Mesenchymal stem cell (in vitro differentiated cells and primary cell): ENCODE results near the gene ARF4.

Experiments used
- DNase-seq: peaks from one replicate; pipeline ENCODE4 v3.0.0-alpha.2; 2013
- H2AFZ ChIP-seq: one replicate; pipeline ENCODE4 v1.6.1; 2013; ENCODE audit warnings: low read depth, mild to moderate bottlenecking, control low read depth, inconsistent platforms, low read length, moderate library complexity
- H2AK5ac ChIP-seq: 2 replicates; pipeline ENCODE4 v1.6.1; 2013; ENCODE audit warnings: low read length, moderate library complexity, mild to moderate bottlenecking, inconsistent platforms; ENCODE audit not compliant: severe bottlenecking
- H2BK120ac ChIP-seq: one replicate; pipeline ENCODE4 v1.6.1; 2013; ENCODE audit warnings: low read depth, mild to moderate bottlenecking, inconsistent platforms, low read length, moderate library complexity
- H2BK12ac ChIP-seq, 2 experiments: one replicate each; pipeline ENCODE4 v1.6.1; 2013; ENCODE audit warnings: inconsistent platforms in 2 of 2, low read length in 2 of 2, mild to moderate bottlenecking in 2 of 2, moderate library complexity in 2 of 2, control low read depth in 1 of 2
- H2BK15ac ChIP-seq: one replicate; pipeline ENCODE4 v1.6.1; 2013; ENCODE audit warnings: mild to moderate bottlenecking, low read depth, inconsistent platforms; ENCODE audit not compliant: poor library complexity, severe bottlenecking
- H2BK5ac ChIP-seq: 2 replicates; pipeline ENCODE4 v1.6.1; 2013; ENCODE audit warnings: low read depth, mild to moderate bottlenecking, low read length, control low read depth, inconsistent platforms; ENCODE audit not compliant: poor library complexity, severe bottlenecking
- H3K14ac ChIP-seq, 2 experiments: one replicate each; pipeline ENCODE4 v1.6.1; 2013; ENCODE audit warnings: inconsistent platforms in 2 of 2, low read length in 2 of 2, control low read depth in 1 of 2, mild to moderate bottlenecking in 1 of 2, moderate library complexity in 1 of 2
- H3K18ac ChIP-seq, 2 experiments: one replicate each; pipeline ENCODE4 v1.6.1; 2013; ENCODE audit warnings: inconsistent platforms in 2 of 2, low read length in 2 of 2, control low read depth in 1 of 2, low read depth in 1 of 2, mild to moderate bottlenecking in 1 of 2
- H3K23ac ChIP-seq, 2 experiments: one replicate each; pipeline ENCODE4 v1.6.1; 2013; ENCODE audit warnings: inconsistent platforms in 2 of 2, low read length in 2 of 2, mild to moderate bottlenecking in 2 of 2, moderate library complexity in 2 of 2, control low read depth in 1 of 2
- H3K27ac ChIP-seq: 2 replicates; pipeline ENCODE4 v1.5.1; 2013; ENCODE audit warnings: mild to moderate bottlenecking, moderate library complexity, low read length, control low read depth, inconsistent platforms; ENCODE audit not compliant: poor library complexity, severe bottlenecking
- H3K27me3 ChIP-seq, 2 experiments: 2 replicates each; pipeline versions ENCODE4 v1.6.1 to v1.7.0; 2013; ENCODE audit warnings: low read length in 2 of 2, mild to moderate bottlenecking in 2 of 2, moderate library complexity in 2 of 2, control low read depth in 1 of 2, inconsistent platforms in 1 of 2; ENCODE audit not compliant: control insufficient read depth in 1 of 2, insufficient read depth in 1 of 2
- H3K36me3 ChIP-seq, 2 experiments: 2 replicates each; pipeline versions ENCODE4 v1.6.1 to v1.7.0; 2013; ENCODE audit warnings: low read length in 2 of 2, control low read depth in 1 of 2, inconsistent platforms in 1 of 2, low read depth in 1 of 2, mild to moderate bottlenecking in 1 of 2; ENCODE audit not compliant: insufficient read depth in 2 of 2, control insufficient read depth in 1 of 2
- H3K4ac ChIP-seq, 2 experiments: one replicate each; pipeline ENCODE4 v1.6.1; 2013; ENCODE audit warnings: inconsistent platforms in 2 of 2, low read length in 2 of 2, mild to moderate bottlenecking in 2 of 2, moderate library complexity in 2 of 2, control low read depth in 1 of 2, low read depth in 1 of 2
- H3K4me1 ChIP-seq: 2 replicates; pipeline ENCODE4 v1.6.1; 2013; ENCODE audit warnings: low read depth, low read length, control low read depth; ENCODE audit not compliant: control insufficient read depth, insufficient read depth
- H3K4me2 ChIP-seq: 2 replicates; pipeline ENCODE4 v1.6.1; 2013; ENCODE audit warnings: low read length, mild to moderate bottlenecking, inconsistent platforms; ENCODE audit not compliant: poor library complexity, severe bottlenecking
- H3K4me3 ChIP-seq, 2 experiments: 2 replicates each; pipeline versions ENCODE4 v1.5.1 to v1.7.0; 2013; ENCODE audit warnings: low read length in 2 of 2, mild to moderate bottlenecking in 2 of 2, control low read depth in 1 of 2, low read depth in 1 of 2; ENCODE audit not compliant: insufficient read depth in 1 of 2
- H3K79me1 ChIP-seq: replicated peaks from 2 replicates; pipeline ENCODE4 v1.6.1; 2013; ENCODE audit warnings: mild to moderate bottlenecking, control low read depth, low read length, inconsistent platforms; ENCODE audit not compliant: poor library complexity, severe bottlenecking
- H3K9ac ChIP-seq: 2 replicates; pipeline ENCODE4 v1.7.0; 2013; ENCODE audit warnings: mild to moderate bottlenecking, low read length, moderate library complexity
- H3K9me3 ChIP-seq: 2 replicates; pipeline ENCODE4 v1.7.0; 2013; ENCODE audit warnings: mild to moderate bottlenecking, low read length; ENCODE audit not compliant: control insufficient read depth
- H4K8ac ChIP-seq: one replicate; pipeline ENCODE4 v1.6.1; 2013; ENCODE audit warnings: inconsistent platforms, mild to moderate bottlenecking, low read length, moderate library complexity
- H4K91ac ChIP-seq: one replicate; pipeline ENCODE4 v1.6.1; 2013; ENCODE audit warnings: mild to moderate bottlenecking, low read length, inconsistent platforms
- WGBS: methylation state at CpG from one replicate; pipeline ENCODE4 v1.1.7; 2013; ENCODE audit warnings: mixed read lengths; 5-methylcytosine and 5-hydroxymethylcytosine counted together

ARF4 gene

GRCh38 chr3:57594576-57594975 is 2.6 kb downstream of the ARF4 start:
- peaks cover 12% of the 10 kb centered on the region for H3K4me1 ChIP-seq
- H3K9ac ChIP-seq, result peak overlapping the region; percentile 100
- H3K4me2 ChIP-seq, result peak overlapping the region; percentile 27
- no peaks in the 10 kb centered on the region for H3K9me3 ChIP-seq
- WGBS, result 93% methylated on average over 2 of the region's 5 CpGs
- no peaks in the 10 kb centered on the region for H3K27me3 ChIP-seq
- no peaks in the 10 kb centered on the region for H3K79me1 ChIP-seq
- H3K4me3 ChIP-seq, result peak overlapping the region in 1 of 2 experiments; percentile 99
- no peak overlapping the region for H3K14ac ChIP-seq
- H3K23ac ChIP-seq, result no peak overlapping the region
- no peak overlapping the region for H2AFZ ChIP-seq
- peak; percentile 2 for DNase-seq
- no peak overlapping the region for H3K27ac ChIP-seq
- H4K8ac ChIP-seq, result no peak overlapping the region
- no peak overlapping the region for H2BK120ac ChIP-seq
- no peak overlapping the region for H2BK5ac ChIP-seq
- H3K36me3 ChIP-seq, result peaks cover 11 to 28% of the 10 kb centered on the region in 2 experiments
- H2BK12ac ChIP-seq, result no peak overlapping the region
- H2BK15ac ChIP-seq, result no peak overlapping the region
- H3K18ac ChIP-seq, result no peak overlapping the region
- H4K91ac ChIP-seq, result no peak overlapping the region
- no peak overlapping the region for H2AK5ac ChIP-seq
- no peak overlapping the region for H3K4ac ChIP-seq

DNA sequence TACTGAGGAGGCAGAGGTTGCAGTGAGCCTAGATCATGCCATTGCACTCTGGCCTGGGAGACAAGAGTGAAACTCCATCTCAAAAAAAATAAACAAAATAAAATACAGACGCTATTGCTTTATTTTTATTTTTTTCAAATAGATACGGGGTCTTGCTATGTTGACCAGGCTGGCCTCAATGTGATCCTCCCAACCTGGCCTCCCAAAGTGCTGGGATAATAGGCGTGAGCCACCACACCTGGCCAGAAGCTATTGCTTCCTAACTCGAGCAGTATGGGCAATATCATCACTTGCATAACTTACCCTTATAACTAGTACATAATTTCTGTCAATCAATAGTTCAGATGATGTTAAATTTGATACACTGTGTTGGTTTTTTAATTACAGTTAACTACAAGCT is 3.0 kb downstream of the ARF4 start:
- Histone ChIP-seq H2AFZ (no peak overlapping the region), H2AK5ac (no peak overlapping the region), H3K4me3 (peak overlapping the region in 1 of 2 experiments; percentile 99), H3K36me3 (peaks cover 15 to 30% of the 10 kb centered on the region in 2 experiments), H3K18ac (no peak overlapping the region), H2BK5ac (no peak overlapping the region), H4K8ac (no peak overlapping the region), H3K4ac (no peak overlapping the region), H3K23ac (no peak overlapping the region), H3K14ac (no peak overlapping the region), H4K91ac (no peak overlapping the region), H3K4me2 (peak overlapping the region; percentile 62), H3K4me1 (peaks cover 13% of the 10 kb centered on the region), H3K9me3 (no peaks in the 10 kb centered on the region), H2BK15ac (no peak overlapping the region), H3K79me1 (no peaks in the 10 kb centered on the region), H2BK12ac (no peak overlapping the region), H2BK120ac (no peak overlapping the region), H3K9ac (peak overlapping the region; percentile 100), H3K27ac (no peak overlapping the region), H3K27me3 (no peaks in the 10 kb centered on the region)
- 89% methylated on average over 3 of the region's 4 CpGs for WGBS
- DNase-seq, result peak; percentile 6

DNA sequence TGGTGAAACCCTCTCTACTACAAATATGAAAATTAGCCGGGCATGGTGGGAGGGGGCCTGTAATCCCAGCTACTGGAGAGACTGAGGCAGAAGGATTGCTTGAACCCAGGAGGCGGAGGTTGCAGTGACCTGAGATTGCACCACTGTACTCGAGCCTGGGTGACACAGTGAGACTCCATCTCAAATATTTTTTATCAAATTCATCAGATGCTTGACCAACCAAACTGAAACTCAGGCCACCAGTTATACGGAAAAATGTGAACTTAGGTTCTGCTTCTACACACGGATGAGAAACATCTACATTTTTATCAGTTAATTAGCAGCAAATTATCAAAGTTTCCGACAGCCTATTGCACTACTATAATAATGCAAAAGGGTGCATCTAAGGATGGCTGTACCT is 4.8 kb downstream of the ARF4 start:
- H2BK5ac ChIP-seq, result no peak overlapping the region
- H2BK120ac ChIP-seq, result no peak overlapping the region
- no peaks in the 10 kb centered on the region for H3K9me3 ChIP-seq
- H3K4me3 ChIP-seq, result peak overlapping the region in 1 of 2 experiments; percentile 99
- no peak overlapping the region for H4K8ac ChIP-seq
- no peak overlapping the region for H3K4ac ChIP-seq
- no peak overlapping the region for H2BK15ac ChIP-seq
- no peak overlapping the region for H4K91ac ChIP-seq
- no peak overlapping the region for H2AFZ ChIP-seq
- H3K4me1 ChIP-seq, result peaks cover 14% of the 10 kb centered on the region
- H3K27ac ChIP-seq, result no peak overlapping the region
- H3K79me1 ChIP-seq, result no peaks in the 10 kb centered on the region
- H3K27me3 ChIP-seq, result no peaks in the 10 kb centered on the region
- DNase-seq, result no peak
- no peak overlapping the region for H2BK12ac ChIP-seq
- H3K18ac ChIP-seq, result no peak overlapping the region
- no peak overlapping the region for H2AK5ac ChIP-seq
- 81% methylated on average over 6 of the region's 6 CpGs for WGBS
- H3K36me3 ChIP-seq, result peaks cover 22 to 39% of the 10 kb centered on the region in 2 experiments
- no peak overlapping the region for H3K14ac ChIP-seq
- peak overlapping the region; percentile 100 for H3K9ac ChIP-seq
- H3K23ac ChIP-seq, result no peak overlapping the region
- peak overlapping the region; percentile 11 for H3K4me2 ChIP-seq

GRCh38 chr3:57587905-57588304 is 9.2 kb downstream of the ARF4 start:
- Histone ChIP-seq H2BK15ac (no peak overlapping the region), H3K14ac (no peak overlapping the region), H3K23ac (no peak overlapping the region), H3K18ac (no peak overlapping the region), H3K79me1 (no peaks in the 10 kb centered on the region), H4K91ac (no peak overlapping the region), H3K9me3 (no peaks in the 10 kb centered on the region), H2BK120ac (no peak overlapping the region), H3K36me3 (peaks cover 25 to 46% of the 10 kb centered on the region in 2 experiments), H4K8ac (no peak overlapping the region), H3K4me1 (peaks cover 14% of the 10 kb centered on the region), H3K27me3 (no peaks in the 10 kb centered on the region), H3K4me3 (no peak overlapping the region), H3K27ac (no peak overlapping the region), H2BK12ac (no peak overlapping the region), H2BK5ac (no peak overlapping the region), H2AFZ (no peak overlapping the region), H2AK5ac (no peak overlapping the region), H3K4me2 (no peak overlapping the region), H3K9ac (peak overlapping the region; percentile 11), H3K4ac (no peak overlapping the region)
- no peak for DNase-seq
- WGBS, result 97% methylated on average over 1 of the region's 2 CpGs
